Activated CD4-positive, alpha-beta memory T cell treated with anti-CD3 and anti-CD28 coated beads for 36 hours (primary cell): ENCODE data around the gene MMP28. TPM values are rescaled to one million over a fixed set of nuclear protein-coding genes. Genes with fewer than 3 reads are reported as not detected.

Experiments
- CTCF ChIA-PET: fragments of 350-600 bp; sonication (Branson Sonifier 250); formaldehyde crosslinking; loops from one replicate; lab custom pipeline; 2021; ENCODE audit warnings: antibody characterized with exemption, inconsistent platforms; lab: Charles Lee
- POLR2A ChIA-PET: fragments of 350-600 bp; sonication (Branson Sonifier 250); formaldehyde crosslinking; loops from one replicate; lab custom pipeline; 2021; ENCODE audit warnings: antibody characterized with exemption; lab: Charles Lee
- DNase-seq: peaks from one replicate; pipeline ENCODE4 v3.0.0-alpha.2; 2020
- H3K27ac Mint-ChIP-seq: one replicate; pipeline ENCODE4 v1.8.0; 2021; ENCODE audit warnings: mixed read lengths
- H3K27me3 Mint-ChIP-seq: one replicate; pipeline ENCODE4 v1.8.0; 2021; ENCODE audit warnings: mixed read lengths
- H3K36me3 Mint-ChIP-seq: one replicate; pipeline ENCODE4 v1.8.0; 2021; ENCODE audit warnings: mixed read lengths
- H3K4me1 Mint-ChIP-seq: one replicate; pipeline ENCODE4 v1.8.0; 2021; ENCODE audit warnings: low read depth, mixed read lengths
- H3K4me3 Mint-ChIP-seq: one replicate; pipeline ENCODE4 v1.8.0; 2021; ENCODE audit warnings: mild to moderate bottlenecking, mixed read lengths
- H3K9me3 Mint-ChIP-seq: one replicate; pipeline ENCODE4 v1.8.0; 2021; ENCODE audit warnings: mixed read lengths
- intact Hi-C: fragments of 100-400 bp; cut with micrococcal nuclease; formaldehyde crosslinking; loops from one replicate; pipeline ENCODE4 v1.15.1; 2023
- total RNA-seq, 2 experiments: library from RNA; stranded (reverse); gene quantifications; one replicate each; pipeline ENCODE4 v1.2.3, GENCODE V29; 2021

MMP28 gene
- total RNA-seq, 2 experiments from 2014 or later: not detected

DNA sequence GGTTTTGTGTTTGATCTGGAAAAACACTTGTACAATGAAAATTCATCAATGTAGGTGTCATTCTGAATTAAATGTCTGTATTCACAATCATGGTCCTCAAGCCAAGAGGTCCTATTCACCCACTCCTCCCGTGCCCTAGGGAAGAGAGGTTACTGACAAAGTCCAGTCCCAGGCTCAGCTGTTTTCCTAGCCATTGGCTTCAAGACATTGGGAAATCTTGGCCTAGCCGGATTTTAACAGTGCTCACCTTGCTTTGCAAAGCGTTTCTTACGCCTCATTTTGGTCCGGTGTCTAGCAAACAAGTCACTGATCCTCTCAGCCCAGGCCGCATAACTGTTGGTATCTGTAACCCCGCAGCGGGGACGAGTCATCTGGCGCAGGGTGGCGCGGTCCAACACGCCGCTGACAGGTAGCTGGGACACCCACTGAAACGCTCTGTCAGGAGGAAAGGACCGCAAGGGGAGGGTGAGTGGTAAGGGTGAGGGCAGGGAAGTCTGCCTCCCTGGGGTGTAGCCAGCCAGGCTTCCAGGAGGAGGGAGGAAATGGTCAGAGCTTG, 16.7 kb downstream of the MMP28 start:
- DNase-seq: no peak
- ChIA-PET CTCF (interaction anchor here (4.5 kb wide), 1 partner anchor 15 kb away, joined by 30 read pairs; no protein-coding TSS in a partner anchor), POLR2A (no interaction called here)
- intact Hi-C loops: no loop called here
- no peak overlapping the region for H3K4me3 Mint-ChIP-seq
- H3K27ac Mint-ChIP-seq: no peak overlapping the region
- no peaks in the 10 kb centered on the region for H3K36me3 Mint-ChIP-seq
- H3K9me3 Mint-ChIP-seq: no peaks in the 10 kb centered on the region
- H3K27me3 Mint-ChIP-seq: peaks cover 13% of the 10 kb centered on the region
- no peaks in the 10 kb centered on the region for H3K4me1 Mint-ChIP-seq

DNA sequence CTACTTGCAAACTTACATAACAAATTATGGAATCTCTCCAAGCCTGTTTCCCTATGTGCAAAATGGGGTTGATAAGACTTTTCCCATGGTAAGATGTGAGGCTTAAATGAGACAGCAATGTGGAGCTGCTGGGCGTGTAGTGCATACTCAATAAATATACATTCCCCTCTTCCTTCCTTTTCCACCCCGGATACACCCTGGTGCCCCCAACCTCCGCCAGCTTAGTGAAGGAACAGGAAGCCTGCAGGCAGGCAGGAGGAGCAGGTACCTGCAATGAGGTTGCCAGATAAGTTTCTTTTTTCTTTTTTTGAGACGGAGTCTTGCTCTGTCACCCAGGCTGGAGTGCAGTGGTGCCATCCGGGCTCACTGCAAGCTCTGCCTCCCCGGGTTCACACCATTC, 19.9 kb downstream of the MMP28 start:
- H3K27ac Mint-ChIP-seq: no peak overlapping the region
- intact Hi-C loops: no loop called here
- no peaks in the 10 kb centered on the region for H3K4me1 Mint-ChIP-seq
- H3K9me3 Mint-ChIP-seq: no peaks in the 10 kb centered on the region
- ChIA-PET POLR2A (no interaction called here), CTCF (interaction anchor here (1.3 to 2.1 kb wide), 2 partner anchors 11 to 29 kb away, joined by 3 to 11 read pairs; no protein-coding TSS in a partner anchor)
- H3K4me3 Mint-ChIP-seq: no peak overlapping the region
- no peaks in the 10 kb centered on the region for H3K36me3 Mint-ChIP-seq
- DNase-seq: no peak
- peaks cover 16% of the 10 kb centered on the region for H3K27me3 Mint-ChIP-seq

DNA sequence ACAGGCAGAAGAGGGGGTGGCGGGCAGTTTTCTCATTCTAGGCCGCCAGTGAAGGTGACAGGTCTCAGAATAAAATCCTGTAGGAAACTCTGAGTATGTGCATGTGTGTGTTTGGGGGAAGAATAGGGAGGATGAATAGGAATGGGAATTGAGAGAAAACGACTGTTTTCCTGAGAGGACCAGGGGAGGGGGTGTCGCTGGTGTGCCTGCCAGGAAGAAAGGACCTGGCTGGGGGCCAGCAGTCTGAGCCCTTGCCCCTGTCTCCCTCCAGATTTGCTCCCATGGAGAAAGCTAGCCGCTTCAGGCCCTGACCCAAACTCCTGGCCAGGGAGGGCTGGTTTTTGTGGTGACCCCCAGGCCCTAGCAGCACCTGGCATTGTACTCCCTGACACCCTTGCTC, 20.4 kb downstream of the MMP28 start:
- intact Hi-C loops: no loop called here
- Mint-ChIP-seq H3K27ac (no peak overlapping the region), H3K27me3 (peaks cover 16% of the 10 kb centered on the region), H3K9me3 (no peaks in the 10 kb centered on the region), H3K4me3 (no peak overlapping the region), H3K4me1 (no peaks in the 10 kb centered on the region), H3K36me3 (no peaks in the 10 kb centered on the region)
- POLR2A ChIA-PET: no interaction called here
- CTCF ChIA-PET: interaction anchor here (2.1 kb wide), 1 partner anchor 11 kb away, joined by 11 read pairs; no protein-coding TSS in a partner anchor
- DNase-seq: no peak

DNA sequence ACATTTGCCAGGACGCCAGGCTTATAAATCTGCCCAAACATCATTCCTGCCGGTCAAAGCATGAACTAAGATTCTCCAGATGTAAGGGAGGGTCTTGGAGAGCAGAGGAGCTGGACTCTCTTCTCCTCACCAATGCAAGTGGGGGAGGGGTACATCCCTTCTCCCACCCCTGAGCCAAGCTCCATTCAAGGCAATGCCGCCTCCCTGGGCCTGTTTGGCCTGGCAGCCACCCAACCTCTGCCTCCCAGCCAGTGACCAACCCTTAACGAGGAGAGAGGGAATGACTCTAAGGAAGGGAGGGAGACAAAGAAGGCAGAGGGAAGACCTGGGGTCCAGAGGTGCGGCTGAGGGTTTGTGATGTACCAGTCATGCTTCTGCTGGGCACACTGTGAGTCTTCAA, 20.9 kb downstream of the MMP28 start:
- POLR2A ChIA-PET: interaction anchor here (0.5 kb wide), 1 partner anchor 96 kb away, joined by 3 read pairs; no protein-coding TSS in a partner anchor
- peaks cover 16% of the 10 kb centered on the region for H3K27me3 Mint-ChIP-seq
- no peak overlapping the region for H3K27ac Mint-ChIP-seq
- no peak for DNase-seq
- H3K4me1 Mint-ChIP-seq: no peaks in the 10 kb centered on the region
- intact Hi-C loops: no loop called here
- H3K36me3 Mint-ChIP-seq: no peaks in the 10 kb centered on the region
- no peaks in the 10 kb centered on the region for H3K9me3 Mint-ChIP-seq
- CTCF ChIA-PET: interaction anchor here (2.1 kb wide), 1 partner anchor 10 kb away, joined by 11 read pairs; no protein-coding TSS in a partner anchor
- no peak overlapping the region for H3K4me3 Mint-ChIP-seq

DNA sequence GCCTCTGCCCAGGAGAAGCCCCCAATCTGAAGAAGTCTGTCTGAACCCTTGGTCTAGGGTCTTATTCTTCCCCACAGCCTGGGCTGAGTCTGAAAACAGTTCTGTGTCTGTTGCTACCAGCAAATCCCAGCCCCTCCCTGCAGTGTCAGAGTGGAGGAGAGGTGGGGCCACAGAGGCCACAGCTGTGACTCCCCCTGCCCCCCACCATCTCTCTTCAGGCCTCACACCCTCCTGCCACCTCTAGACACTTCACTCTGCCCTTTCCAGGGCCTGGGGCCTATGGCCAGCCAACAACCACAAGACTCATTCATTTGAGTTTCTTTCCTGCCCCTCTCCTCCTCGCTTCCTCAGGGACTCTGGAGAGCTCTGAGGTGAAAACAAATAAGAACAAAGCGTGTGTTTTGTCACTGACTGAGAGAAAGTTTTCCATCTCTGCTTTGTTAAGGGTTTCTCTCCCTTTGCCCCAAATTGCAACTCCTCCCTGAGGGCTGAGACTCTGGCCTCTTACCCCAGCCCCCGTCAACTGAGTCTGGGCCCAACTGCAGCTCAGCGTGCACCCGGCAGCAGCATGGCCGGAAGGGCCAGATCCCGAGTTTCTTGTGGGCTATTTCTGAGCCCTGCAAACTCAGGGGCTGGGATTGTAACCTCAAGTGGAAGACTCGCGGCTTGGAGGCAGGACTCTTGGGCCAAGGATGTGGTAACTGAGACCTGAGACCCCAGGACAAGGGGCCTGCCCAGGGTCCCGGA, 21.6 kb downstream of the MMP28 start:
- Mint-ChIP-seq H3K27me3 (peaks cover 14% of the 10 kb centered on the region), H3K4me3 (no peak overlapping the region), H3K36me3 (no peaks in the 10 kb centered on the region), H3K9me3 (no peaks in the 10 kb centered on the region), H3K27ac (no peak overlapping the region), H3K4me1 (no peaks in the 10 kb centered on the region)
- CTCF ChIA-PET: interaction anchor here (2.1 kb wide), 1 partner anchor 10 kb away, joined by 11 read pairs; no protein-coding TSS in a partner anchor
- intact Hi-C loops: no loop called here
- POLR2A ChIA-PET: interaction anchor here (0.5 kb wide), 1 partner anchor 95 kb away, joined by 3 read pairs; no protein-coding TSS in a partner anchor
- no peak for DNase-seq

DNA sequence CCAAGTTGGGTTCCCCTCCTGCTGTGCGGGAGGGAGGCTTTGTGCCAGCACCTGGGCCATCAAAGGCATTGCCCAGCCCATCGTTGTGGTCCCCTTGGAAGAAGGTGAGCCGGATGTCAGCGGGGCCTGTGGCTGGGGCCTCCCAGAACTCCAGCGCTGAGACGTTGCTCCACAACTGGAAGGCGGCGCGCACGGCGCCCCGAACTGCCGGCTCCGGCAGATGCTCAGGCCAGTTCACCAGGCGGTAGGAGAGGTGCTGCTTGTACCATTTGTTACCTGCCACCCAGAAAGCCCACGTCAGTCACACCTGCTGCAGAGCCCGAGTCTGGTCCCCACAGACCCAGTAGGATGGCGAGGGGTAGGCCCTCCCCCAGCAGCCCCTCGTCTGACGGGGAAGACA, 22.3 kb downstream of the MMP28 start:
- intact Hi-C loops: no loop called here
- H3K4me1 Mint-ChIP-seq: no peaks in the 10 kb centered on the region
- ChIA-PET POLR2A (no interaction called here), CTCF (no interaction called here)
- H3K36me3 Mint-ChIP-seq: no peaks in the 10 kb centered on the region
- peaks cover 13% of the 10 kb centered on the region for H3K27me3 Mint-ChIP-seq
- no peak overlapping the region for H3K27ac Mint-ChIP-seq
- H3K4me3 Mint-ChIP-seq: no peak overlapping the region
- no peak for DNase-seq
- no peaks in the 10 kb centered on the region for H3K9me3 Mint-ChIP-seq

DNA sequence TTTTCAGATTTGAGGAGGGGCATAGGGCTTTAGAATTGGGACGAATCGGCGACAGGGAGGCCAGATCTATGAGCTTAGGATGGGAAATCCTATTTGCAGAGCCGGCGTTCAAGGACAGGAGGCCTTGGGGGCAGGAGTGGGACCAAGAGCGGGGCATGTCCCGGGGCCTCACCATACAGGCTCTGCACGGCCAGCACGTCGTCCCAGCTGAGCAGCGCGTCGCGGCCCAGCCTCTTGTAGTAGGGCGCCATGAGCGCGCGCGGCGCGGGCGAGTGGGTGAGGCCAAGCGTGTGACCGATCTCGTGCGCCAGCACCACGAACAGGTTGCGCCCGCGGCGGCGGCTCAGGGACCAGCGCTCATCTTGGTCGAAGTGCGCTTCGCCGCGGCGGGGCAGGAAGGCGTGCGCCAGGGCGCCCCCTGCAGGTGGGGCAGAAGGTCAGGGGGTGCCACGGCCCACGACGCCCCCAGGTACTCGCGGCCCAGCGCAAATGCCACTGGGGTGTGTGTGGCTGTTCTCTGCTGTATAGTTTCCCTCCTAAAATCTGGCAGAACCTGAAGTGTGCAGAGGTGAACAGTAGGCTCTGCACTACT, 25.4 kb downstream of the MMP28 start:
- Mint-ChIP-seq H3K4me1 (peaks cover 3% of the 10 kb centered on the region), H3K4me3 (no peak overlapping the region), H3K27me3 (peaks cover 9% of the 10 kb centered on the region), H3K36me3 (no peaks in the 10 kb centered on the region), H3K9me3 (no peaks in the 10 kb centered on the region), H3K27ac (peak overlapping the region; percentile 33)
- DNase-seq: no peak
- intact Hi-C loops: no loop called here
- POLR2A ChIA-PET: interaction anchor here (0.6 kb wide), 1 partner anchor 28 kb away, joined by 4 read pairs; no protein-coding TSS in a partner anchor
- CTCF ChIA-PET: interaction anchor here (1.2 to 9.2 kb wide), 2 partner anchors 22 to 39 kb away, joined by 4 to 336 read pairs; partner anchors contain the start of gene TAF15

DNA sequence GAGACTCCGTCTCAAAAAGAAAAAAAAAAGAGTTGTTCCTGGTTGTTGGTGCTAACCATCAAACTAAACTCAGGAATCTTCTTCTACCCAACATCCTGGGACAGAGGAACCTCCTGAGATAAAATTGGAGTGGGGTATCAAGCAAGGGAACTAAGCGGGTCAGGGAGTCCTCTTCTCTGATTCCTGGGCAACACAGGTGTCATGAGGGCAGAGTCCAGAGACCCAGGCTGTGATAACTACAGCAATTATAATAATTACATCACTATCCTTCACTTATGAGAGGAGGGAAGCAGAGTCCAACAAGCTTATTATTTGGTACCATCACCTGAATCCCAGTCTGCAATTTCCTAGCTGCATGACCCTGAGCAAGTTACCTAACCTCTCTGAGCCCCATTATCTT, 26.6 kb downstream of the MMP28 start:
- POLR2A ChIA-PET: no interaction called here
- no peak overlapping the region for H3K27ac Mint-ChIP-seq
- H3K9me3 Mint-ChIP-seq: no peaks in the 10 kb centered on the region
- no peaks in the 10 kb centered on the region for H3K36me3 Mint-ChIP-seq
- peaks cover 6% of the 10 kb centered on the region for H3K27me3 Mint-ChIP-seq
- DNase-seq: no peak
- intact Hi-C loops: no loop called here
- no peak overlapping the region for H3K4me3 Mint-ChIP-seq
- CTCF ChIA-PET: interaction anchor here (1.0 to 9.2 kb wide), 3 partner anchors 12 to 40 kb away, joined by 3 to 336 read pairs (median 4); partner anchors contain the start of gene TAF15
- H3K4me1 Mint-ChIP-seq: peaks cover 9% of the 10 kb centered on the region

DNA sequence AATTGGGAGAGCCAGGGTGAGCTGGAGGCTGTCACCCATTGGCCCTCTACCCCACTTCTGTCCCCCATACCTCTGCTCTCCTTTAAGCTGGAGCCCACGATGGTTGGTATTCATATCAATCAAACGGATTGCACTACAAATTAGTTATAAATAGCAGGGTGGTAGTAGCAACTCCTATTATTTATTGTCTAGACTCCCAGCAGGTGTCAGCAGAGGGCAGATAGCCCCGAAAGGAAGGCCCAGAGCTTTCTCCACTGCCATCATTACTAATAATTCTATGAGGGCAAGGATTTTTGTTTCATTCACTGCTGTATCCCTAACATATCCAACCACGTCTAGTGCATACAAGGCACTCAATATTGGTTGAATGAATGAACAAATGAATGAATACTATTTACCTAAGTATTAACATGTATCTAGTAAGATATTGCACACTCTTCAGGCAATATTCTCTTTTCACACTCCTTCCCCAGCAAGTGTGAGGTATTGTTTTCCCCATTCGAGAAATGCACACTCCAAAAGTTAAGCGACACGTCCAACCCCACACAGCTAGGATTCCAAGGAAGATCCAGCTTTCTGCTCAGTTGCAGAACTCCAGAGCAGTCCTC, 28.4 kb downstream of the MMP28 start:
- intact Hi-C loops: no loop called here
- Mint-ChIP-seq H3K27ac (no peak overlapping the region), H3K27me3 (no peaks in the 10 kb centered on the region), H3K4me1 (peaks cover 9% of the 10 kb centered on the region), H3K4me3 (no peak overlapping the region), H3K36me3 (no peaks in the 10 kb centered on the region), H3K9me3 (no peaks in the 10 kb centered on the region)
- ChIA-PET CTCF (interaction anchor here (0.7 to 9.2 kb wide), 6 partner anchors 28 to 154 kb away, joined by 3 to 336 read pairs (median 4); partner anchors contain the start of genes MMP28 and TAF15), POLR2A (no interaction called here)
- peak; percentile 26 for DNase-seq

DNA sequence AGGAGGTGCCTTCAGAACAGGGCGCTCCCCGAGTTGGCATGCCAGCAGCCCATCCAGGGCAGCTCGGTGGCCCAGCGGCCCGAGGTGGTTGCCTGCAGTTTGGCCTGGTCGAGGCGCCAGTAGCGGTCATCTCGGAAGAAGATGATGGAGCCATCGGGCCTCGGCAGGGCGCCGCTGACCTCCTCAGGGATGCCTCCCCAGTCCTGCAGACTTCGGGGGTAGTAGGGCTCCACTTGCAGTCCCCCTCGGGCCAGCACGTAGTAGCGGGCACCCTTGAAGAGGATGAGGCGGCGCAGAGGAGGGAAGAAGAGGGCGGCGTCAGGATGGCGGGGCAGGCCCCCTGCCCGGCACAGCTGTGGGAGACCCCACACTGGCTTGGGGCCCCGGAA, 29.0 kb downstream of the MMP28 start:
- Mint-ChIP-seq H3K4me3 (no peak overlapping the region), H3K9me3 (no peaks in the 10 kb centered on the region), H3K27me3 (no peaks in the 10 kb centered on the region), H3K27ac (no peak overlapping the region), H3K36me3 (no peaks in the 10 kb centered on the region), H3K4me1 (peaks cover 9% of the 10 kb centered on the region)
- ChIA-PET POLR2A (no interaction called here), CTCF (interaction anchor here (0.7 to 9.2 kb wide), 7 partner anchors 17 to 153 kb away, joined by 3 to 336 read pairs (median 4); partner anchors contain the start of genes MMP28 and TAF15)
- intact Hi-C loops: no loop called here
- DNase-seq: no peak

DNA sequence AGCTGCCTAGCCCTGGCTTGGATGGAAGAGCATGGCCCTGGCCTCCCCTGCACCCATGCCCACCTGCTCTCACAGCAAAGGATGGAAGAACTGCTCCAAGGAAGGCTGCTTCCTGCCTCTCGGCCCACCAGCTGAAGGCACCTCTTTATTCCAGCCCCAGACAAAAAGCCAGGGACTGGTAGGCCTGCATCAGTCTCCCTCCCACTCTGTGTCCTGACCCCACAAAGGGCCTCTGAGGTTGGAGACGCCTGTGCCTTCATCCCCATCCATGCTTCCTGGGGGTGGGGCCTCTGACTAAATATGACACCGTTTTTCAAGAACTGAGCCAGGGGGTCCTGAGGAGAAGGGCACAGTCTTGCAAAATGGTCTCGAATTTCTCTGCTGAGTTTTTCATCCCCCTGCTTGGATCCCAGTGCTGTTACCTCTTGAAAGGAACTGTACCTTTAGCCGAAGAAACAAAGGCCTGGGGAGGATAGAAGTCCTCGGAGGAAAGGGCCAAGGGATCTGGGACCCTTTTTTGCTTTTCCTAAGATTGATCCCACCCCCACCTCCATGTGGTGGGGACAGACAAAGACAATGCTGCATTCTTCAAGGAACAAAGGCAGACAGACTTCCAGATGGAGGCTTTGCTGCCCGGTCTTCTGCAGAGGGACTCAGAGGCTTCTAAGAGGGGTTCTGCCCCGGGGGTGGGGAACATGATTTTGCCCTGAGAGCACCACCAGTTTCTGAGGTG, 29.5 kb downstream of the MMP28 start:
- H3K4me1 Mint-ChIP-seq: peaks cover 9% of the 10 kb centered on the region
- H3K4me3 Mint-ChIP-seq: no peak overlapping the region
- H3K27me3 Mint-ChIP-seq: no peaks in the 10 kb centered on the region
- no peak for DNase-seq
- intact Hi-C loops: no loop called here
- H3K27ac Mint-ChIP-seq: no peak overlapping the region
- no peaks in the 10 kb centered on the region for H3K36me3 Mint-ChIP-seq
- H3K9me3 Mint-ChIP-seq: no peaks in the 10 kb centered on the region
- CTCF ChIA-PET: interaction anchor here (1.2 to 9.2 kb wide), 5 partner anchors 17 to 43 kb away, joined by 3 to 336 read pairs (median 42); partner anchors contain the start of genes MMP28, RASL10B and TAF15
- POLR2A ChIA-PET: no interaction called here
